Renal pelvis (tissue), 4 donors: Measurements from ENCODE around the gene UBAP1L. TPM values are rescaled to one million over a fixed set of nuclear protein-coding genes. Genes with fewer than 3 reads are reported as not detected.

Source experiments
- DNase-seq: peaks from one replicate; pipeline ENCODE4 v3.0.0-alpha.2; 2013
- polyA plus RNA-seq, 3 donors: library from polyadenylated mRNA; unstranded; fragments of 120-200 nt; gene quantifications; one replicate each; pipeline ENCODE4 v1.2.1, GENCODE V29; 2013; ENCODE audit not compliant: insufficient read length in 3 of 3

The UBAP1L gene
- polyA plus RNA-seq, 3 donors: 4.3 to 9.8 (median 8.7) TPM

- no peak for DNase-seq
Measured at GRCh38 chr15:65067317-65067644, 47.7 kb downstream of the UBAP1L start.

- no peak for DNase-seq
Measured at GRCh38 chr15:65066635-65067316, 48.2 kb downstream of the UBAP1L start.

GRCh38 chr15:65066001-65066634 is 48.9 kb downstream of the UBAP1L start:
- no peak for DNase-seq

GRCh38 chr15:65062726-65063125 is 52.3 kb downstream of the UBAP1L start:
- no peak for DNase-seq

- DNase-seq: no peak
Measured at GRCh38 chr15:65062061-65062460, 52.9 kb downstream of the UBAP1L start.

GRCh38 chr15:65060641-65061397 is 54.2 kb downstream of the UBAP1L start:
- DNase-seq: no peak

- DNase-seq: no peak
Measured at GRCh38 chr15:65059931-65060596, 54.9 kb downstream of the UBAP1L start.

GRCh38 chr15:65059369-65059750 is 55.6 kb downstream of the UBAP1L start:
- no peak for DNase-seq

GRCh38 chr15:65058394-65059368 is 56.3 kb downstream of the UBAP1L start:
- no peak for DNase-seq

GRCh38 chr15:65057549-65057940 is 57.5 kb downstream of the UBAP1L start:
- DNase-seq: no peak

GRCh38 chr15:65056868-65057548 is 58.0 kb downstream of the UBAP1L start:
- no peak for DNase-seq

GRCh38 chr15:65056106-65056505 is 58.9 kb downstream of the UBAP1L start:
- DNase-seq: no peak

GRCh38 chr15:65055201-65055870 is 59.7 kb downstream of the UBAP1L start:
- no peak for DNase-seq

- no peak for DNase-seq
Measured at GRCh38 chr15:65054333-65055200, 60.4 kb downstream of the UBAP1L start.

- DNase-seq: no peak
Measured at GRCh38 chr15:65052956-65053355, 62.0 kb downstream of the UBAP1L start.

- no peak for DNase-seq
Measured at GRCh38 chr15:65051266-65051665, 63.7 kb downstream of the UBAP1L start.

GRCh38 chr15:65050270-65050669 is 64.7 kb downstream of the UBAP1L start:
- no peak for DNase-seq

- DNase-seq: peak; percentile 90
Measured at GRCh38 chr15:65049418-65049840, 65.6 kb downstream of the UBAP1L start.

- no peak for DNase-seq
Measured at GRCh38 chr15:65048241-65048640, 66.8 kb downstream of the UBAP1L start.
